DLD1 (cell line): ENCODE measurements around the gene NDUFA6.
"Not testable (repeated sequence)": the region's sequence is repeated elsewhere in the genome, so short reads cannot be mapped to it uniquely, and the experiment has no call there.

Experiments
- in situ Hi-C: cut with HindIII; loops from 2 replicates; pipeline ENCODE4 v1.10.0; 2017; ENCODE audit warnings: low sequenced_read_pairs

The NDUFA6 gene

GRCh38 chr22:42090596-42091454 lies at the start of gene NDUFA6:
NDUFA6 (minus strand) TSS chr22:42090772; CDS start chr22:42090744, 28 bp downstream.
- in situ Hi-C loops = no loop called here

GRCh38 chr22:42140153-42140552 lies 49.6 kb upstream of the NDUFA6 start:
- in situ Hi-C loops = not testable (repeated sequence)

- in situ Hi-C loops = not testable (repeated sequence)
Observed at GRCh38 chr22:42139508-42139907, 48.9 kb upstream of the NDUFA6 start.

GRCh38 chr22:42138972-42139371 lies 48.4 kb upstream of the NDUFA6 start:
- in situ Hi-C loops = no loop called here

GRCh38 chr22:42138122-42138770 lies 47.7 kb upstream of the NDUFA6 start:
- in situ Hi-C loops = no loop called here

- in situ Hi-C loops = not testable (repeated sequence)
Observed at GRCh38 chr22:42135688-42136087, 45.1 kb upstream of the NDUFA6 start.

GRCh38 chr22:42134100-42135020 lies 43.8 kb upstream of the NDUFA6 start:
- in situ Hi-C loops = no loop called here

- in situ Hi-C loops = no loop called here
Observed at GRCh38 chr22:42132457-42132856, 41.9 kb upstream of the NDUFA6 start.

- in situ Hi-C loops = no loop called here
Observed at GRCh38 chr22:42131562-42131961, 41.0 kb upstream of the NDUFA6 start.

- in situ Hi-C loops = not testable (repeated sequence)
Observed at GRCh38 chr22:42130639-42131431, 40.3 kb upstream of the NDUFA6 start, which contains the start of gene CYP2D6. CYP2D6 (minus strand) TSS chr22:42130810; CDS start chr22:42130791, 19 bp downstream.

GRCh38 chr22:42130182-42130581 lies 39.6 kb upstream of the NDUFA6 start:
- in situ Hi-C loops = not testable (repeated sequence)

- in situ Hi-C loops = not testable (repeated sequence)
Observed at GRCh38 chr22:42128776-42129694, 38.5 kb upstream of the NDUFA6 start.

- in situ Hi-C loops = not testable (repeated sequence)
Observed at GRCh38 chr22:42128007-42128406, 37.4 kb upstream of the NDUFA6 start.

GRCh38 chr22:42127606-42128005 lies 37.0 kb upstream of the NDUFA6 start:
- in situ Hi-C loops = no loop called here

- in situ Hi-C loops = not testable (repeated sequence)
Observed at GRCh38 chr22:42123529-42123928, 33.0 kb upstream of the NDUFA6 start.

- in situ Hi-C loops = not testable (repeated sequence)
Observed at GRCh38 chr22:42120231-42121021, 29.9 kb upstream of the NDUFA6 start.

- in situ Hi-C loops = no loop called here
Observed at GRCh38 chr22:42116848-42117424, 26.4 kb upstream of the NDUFA6 start.

- in situ Hi-C loops = not testable (repeated sequence)
Observed at GRCh38 chr22:42115420-42115830, 24.9 kb upstream of the NDUFA6 start.
